ENCODE data around the gene TPMT.
"Not testable (repeated sequence)": the region's sequence is repeated elsewhere in the genome, so short reads cannot be mapped to it uniquely, and the experiment has no call there.

The TPMT gene

GRCh38 chr6:18155150-18155863 is 430 bp upstream of the TPMT start, which contains the start of gene KDM1B:
KDM1B (plus strand) TSS chr6:18155422; CDS start chr6:18159896, 4,474 bp downstream.
- DNase-seq = peak; percentile 91

DNA sequence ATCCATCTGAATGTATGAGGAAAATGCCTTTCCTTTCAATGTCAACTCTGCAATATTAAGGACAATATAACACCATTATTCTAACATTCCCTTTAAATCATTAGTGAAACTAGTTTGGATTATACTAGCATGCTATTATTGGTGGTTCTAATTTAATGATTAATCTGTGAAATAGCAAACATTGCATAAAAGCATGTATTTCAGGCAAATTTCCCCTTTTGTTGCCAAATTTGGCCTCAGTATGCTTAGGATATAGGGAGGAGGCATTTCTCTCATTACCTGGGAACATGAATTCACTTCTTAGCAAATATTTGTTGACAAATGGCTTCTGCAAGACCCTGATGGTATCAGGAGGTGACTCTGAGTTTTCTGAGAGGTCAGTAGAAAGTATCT is 1.6 kb downstream of the TPMT start:
- DNase-seq = no peak

GRCh38 chr6:18151801-18152200 is 3.1 kb downstream of the TPMT start:
- no peak for DNase-seq

DNA sequence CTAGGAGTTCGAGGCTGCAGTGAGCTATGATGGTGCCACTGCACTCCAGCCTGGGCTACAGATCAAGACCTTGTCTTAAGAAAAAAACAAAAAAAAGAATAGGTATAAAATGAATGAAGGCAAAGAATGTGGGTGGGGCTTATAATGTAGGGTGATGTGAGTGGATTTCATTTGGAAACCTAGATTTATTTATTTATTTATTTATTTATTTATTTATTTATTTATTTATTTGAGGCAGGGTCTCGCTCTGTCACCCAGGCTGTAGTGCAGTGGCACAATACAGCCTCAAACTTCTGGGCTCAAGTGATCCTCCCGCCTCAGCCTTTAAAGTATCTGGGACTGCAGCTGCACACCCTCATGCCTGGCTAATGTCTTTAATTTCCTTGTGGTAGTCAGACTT is 3.5 kb downstream of the TPMT start:
- DNase-seq = not testable (repeated sequence)

- no peak for DNase-seq
Measured at GRCh38 chr6:18148304-18149025, 6.4 kb downstream of the TPMT start.

DNA sequence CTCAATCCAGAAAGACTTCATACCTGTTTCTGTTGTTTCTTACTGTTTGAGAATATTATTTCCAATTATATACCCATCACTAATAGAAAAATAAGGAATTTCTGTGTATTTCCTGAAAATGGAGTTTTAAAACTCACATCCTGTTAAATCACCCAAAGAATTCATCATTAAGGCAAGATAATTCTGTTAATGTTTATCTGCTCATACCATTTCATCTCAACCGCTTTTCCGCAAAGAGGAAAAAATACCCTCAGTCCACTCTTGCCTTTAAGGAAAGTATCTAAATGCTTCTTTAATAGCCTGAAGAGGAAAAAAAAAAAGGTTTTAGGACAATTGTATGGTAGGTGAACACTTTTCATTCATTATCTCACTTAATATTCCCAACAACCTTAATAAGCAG is 7.3 kb downstream of the TPMT start:
- DNase-seq = no peak

- DNase-seq = no peak
Measured at GRCh38 chr6:18147160-18147559, 7.7 kb downstream of the TPMT start.

- no peak for DNase-seq
Measured at GRCh38 chr6:18142591-18142861, 12.4 kb downstream of the TPMT start.

- no peak for DNase-seq
Measured at GRCh38 chr6:18141805-18142590, 12.9 kb downstream of the TPMT start.

- no peak for DNase-seq
Measured at GRCh38 chr6:18139935-18140621, 14.8 kb downstream of the TPMT start.

DNA sequence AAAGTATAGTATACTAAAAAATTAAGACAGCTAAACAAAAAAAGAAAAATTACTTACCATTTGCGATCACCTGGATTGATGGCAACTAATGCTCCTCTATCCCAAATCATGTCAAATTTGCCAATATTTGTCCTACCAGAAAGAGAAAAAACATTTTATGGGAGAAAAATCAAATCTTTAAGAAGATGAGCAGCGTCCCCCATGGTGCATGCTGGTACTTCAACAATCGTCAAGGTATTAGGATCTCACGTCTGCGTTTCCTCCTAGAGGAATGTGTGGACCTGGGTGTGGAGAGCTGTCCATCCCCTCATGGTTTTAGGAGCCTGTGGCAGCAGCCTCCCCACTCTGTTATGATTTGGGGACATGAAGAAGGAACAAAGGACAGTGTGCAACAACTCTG is 16.0 kb downstream of the TPMT start:
- DNase-seq = no peak

GRCh38 chr6:18136260-18136659 is 18.6 kb downstream of the TPMT start:
- DNase-seq = no peak

DNA sequence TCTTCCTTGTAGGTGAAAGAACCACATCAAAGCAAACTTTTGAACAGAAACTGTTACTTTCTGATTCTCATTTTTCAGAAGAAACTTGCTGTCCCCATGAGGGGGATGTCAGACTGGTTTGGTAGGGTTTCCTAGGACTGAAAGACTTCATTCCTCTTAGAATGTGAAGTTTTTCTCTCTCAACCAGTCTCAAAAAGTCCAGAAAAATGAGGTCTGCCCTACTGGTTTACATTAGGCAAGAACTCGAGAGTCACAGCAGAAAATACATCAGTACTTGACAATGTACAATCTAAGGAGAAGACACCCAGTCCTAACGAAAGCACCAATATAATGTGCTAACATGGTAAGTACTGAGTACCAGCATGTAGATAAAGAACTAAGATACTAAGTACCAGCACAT is 19.7 kb downstream of the TPMT start:
- no peak for DNase-seq

DNA sequence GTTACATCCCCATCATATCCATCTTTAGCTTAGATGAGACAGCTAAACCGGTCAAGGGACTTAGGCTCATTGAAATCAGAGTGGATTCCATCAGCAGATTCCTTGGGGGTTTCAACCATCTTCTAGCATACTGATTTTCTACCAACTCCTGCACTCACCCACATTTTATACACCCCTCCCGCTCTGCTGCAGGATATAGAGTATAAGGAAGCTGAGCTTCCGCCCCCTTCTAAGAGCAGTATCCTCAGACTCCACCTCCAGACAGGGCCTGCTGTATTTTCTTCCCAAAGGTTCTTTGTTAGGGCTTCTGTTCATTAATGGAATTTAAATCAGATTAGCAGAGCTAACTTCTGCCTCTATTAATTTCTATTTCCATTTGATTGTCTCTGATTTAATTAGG is 22.5 kb downstream of the TPMT start:
- no peak for DNase-seq

DNA sequence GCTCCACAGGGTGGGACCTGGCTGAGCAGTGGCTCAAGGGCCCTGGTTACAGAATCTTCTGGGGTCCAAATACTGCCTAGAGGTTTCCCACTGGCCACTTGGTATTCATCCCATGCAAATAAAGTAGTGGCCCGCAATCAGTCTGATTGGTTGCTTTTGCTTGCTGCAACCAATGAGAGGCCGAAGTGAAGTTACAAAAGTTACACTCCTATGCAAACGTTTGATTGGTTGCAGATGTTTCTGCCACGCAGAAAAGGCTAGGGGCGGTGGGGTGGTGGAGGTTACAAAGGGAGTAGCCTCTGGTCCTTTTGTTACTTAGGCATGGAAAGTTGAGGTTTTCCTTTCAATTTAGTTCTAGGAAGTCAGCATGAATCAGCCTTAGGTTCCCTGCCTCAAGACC is 28.8 kb downstream of the TPMT start:
- no peak for DNase-seq

DNA sequence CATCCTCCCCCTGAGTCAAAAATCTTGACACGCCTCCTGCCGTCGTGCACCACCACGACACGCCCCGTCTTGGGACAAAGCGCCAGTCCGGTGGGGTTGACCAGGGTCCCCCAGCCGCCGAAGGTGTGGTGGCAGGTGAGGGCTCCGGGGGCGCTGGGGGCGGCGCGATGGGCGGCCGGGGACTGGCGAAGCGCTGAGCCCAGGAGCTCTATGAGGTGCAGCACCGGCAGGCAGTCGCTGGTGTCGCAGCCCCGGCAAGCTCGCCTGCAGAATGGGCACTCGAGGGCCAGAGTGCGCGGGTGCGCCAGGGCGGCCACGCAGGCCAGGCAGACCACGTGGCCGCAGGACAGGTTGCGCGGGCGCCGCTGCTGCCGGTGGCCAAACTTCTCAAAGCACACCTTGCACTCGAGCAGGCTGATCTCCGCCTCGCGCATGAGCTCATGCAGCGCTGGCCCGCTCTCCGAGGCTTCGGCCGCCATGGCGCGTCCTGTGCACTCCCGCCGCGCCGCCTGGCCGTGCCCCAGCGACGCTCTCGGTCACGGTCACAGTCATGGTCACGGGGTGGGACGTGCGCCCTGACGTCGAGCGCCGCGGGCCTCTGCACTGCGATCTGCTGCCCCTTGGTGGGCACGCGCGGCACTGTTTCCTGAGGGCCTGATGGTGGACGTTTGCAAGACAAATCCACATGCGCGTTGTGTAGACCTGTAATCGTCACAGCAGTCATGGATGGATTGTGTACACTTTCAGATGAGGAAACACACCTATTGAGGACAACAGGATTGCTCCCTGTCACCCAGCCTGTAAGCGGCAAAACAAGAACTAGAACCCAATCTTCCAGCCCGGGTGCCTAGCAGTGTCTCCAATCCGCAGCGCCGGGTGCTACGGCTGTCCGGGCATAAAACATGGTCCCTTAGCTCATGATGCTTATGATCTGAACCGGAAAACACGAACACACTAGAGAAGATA is 32.5 kb downstream of the TPMT start, which contains the start of gene NHLRC1:
Gene NHLRC1, minus strand, starts transcription at position 550 of the 966 bp plus-strand sequence. Its CDS starts 71 bp downstream, at position 479.
- peak; percentile 37 for DNase-seq

- no peak for DNase-seq
Measured at GRCh38 chr6:18121580-18122127, 33.2 kb downstream of the TPMT start.

- DNase-seq = no peak
Measured at GRCh38 chr6:18119236-18119635, 35.6 kb downstream of the TPMT start.

- DNase-seq = no peak
Measured at GRCh38 chr6:18118330-18118729, 36.5 kb downstream of the TPMT start.

DNA sequence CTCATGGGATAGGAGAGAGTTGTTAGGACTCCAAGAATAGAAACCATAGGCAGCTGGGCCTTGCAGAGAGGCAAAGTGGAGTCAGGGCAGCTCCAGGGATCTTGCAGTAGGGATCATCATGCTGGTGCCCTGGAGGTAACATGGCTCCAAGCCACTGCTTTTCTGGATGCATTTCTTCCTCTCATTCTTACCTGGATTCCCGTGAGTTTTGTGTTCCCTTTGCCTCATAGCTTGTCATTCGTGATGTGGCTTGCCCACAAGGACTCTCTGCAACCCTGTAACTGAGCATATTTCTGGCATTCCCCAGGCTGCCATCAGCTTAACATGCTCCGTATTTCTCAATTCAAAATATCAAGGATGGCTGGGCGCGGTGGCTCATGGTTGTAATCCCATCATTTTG is 37.7 kb downstream of the TPMT start:
- DNase-seq = no peak

DNA sequence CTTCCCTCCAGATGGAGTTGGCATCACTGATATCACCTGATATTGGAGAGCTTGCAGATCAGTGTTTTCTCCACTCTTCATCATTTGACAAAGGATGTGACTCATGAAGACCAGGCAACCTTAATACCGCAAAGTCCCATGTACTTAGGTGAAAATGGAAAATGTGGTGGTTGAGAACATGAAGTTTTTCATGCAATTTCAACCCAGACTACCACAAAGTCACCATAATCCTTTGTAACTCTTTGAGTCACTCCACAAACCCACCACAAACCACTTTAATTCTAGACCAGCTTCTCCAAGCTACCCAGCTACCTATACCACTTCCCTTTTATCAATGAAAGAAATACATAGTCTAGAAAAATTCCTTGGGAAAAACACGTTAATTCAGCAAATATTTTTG is 39.5 kb downstream of the TPMT start:
- DNase-seq = no peak

DNA sequence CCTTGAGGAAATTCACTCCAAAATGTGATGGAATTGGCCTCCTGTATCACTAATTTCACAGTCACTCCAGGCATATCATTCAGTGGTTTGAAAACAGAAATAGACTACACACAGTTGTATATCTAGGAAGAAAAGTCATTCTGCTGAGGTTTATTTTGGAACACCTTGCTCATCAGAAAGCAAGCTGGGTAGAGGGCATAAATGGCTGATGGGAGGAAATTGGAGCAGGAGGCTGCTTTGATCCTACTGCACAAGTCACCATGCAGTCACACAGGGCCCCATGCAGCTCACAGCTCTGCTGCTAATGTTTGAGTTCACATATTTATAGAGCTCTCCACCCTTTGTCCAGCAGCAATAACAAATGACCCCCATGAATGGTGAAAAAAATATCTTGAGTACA is 44.7 kb downstream of the TPMT start:
- DNase-seq = no peak

All from cortex of kidney (tissue), 1 donor.